Medulla oblongata (tissue), 1 donor: ENCODE measurements around the gene ZNF587B.
"Not testable (repeated sequence)": the region's sequence is repeated elsewhere in the genome, so short reads cannot be mapped to it uniquely, and the experiment has no call there.

Source experiments
- DNase-seq: peaks from one replicate; pipeline ENCODE4 v3.0.0-alpha.2; 2015; ENCODE audit errors: extremely low spot score

The ZNF587B gene

GRCh38 chr19:57830071-57830602, at the start of gene ZNF587B:
ZNF587B (plus strand) TSS chr19:57830299; CDS start chr19:57830529, 230 bp downstream.
- peak; percentile 51 for DNase-seq

- DNase-seq: no peak
Observed at GRCh38 chr19:57786286-57786685, 43.8 kb upstream of the ZNF587B start.

- no peak for DNase-seq
Observed at GRCh38 chr19:57786906-57787305, 43.2 kb upstream of the ZNF587B start.

GRCh38 chr19:57788114-57788692, 41.9 kb upstream of the ZNF587B start:
- DNase-seq: no peak

- DNase-seq: no peak
Observed at GRCh38 chr19:57789288-57789687, 40.8 kb upstream of the ZNF587B start.

GRCh38 chr19:57796580-57796979, 33.5 kb upstream of the ZNF587B start:
- DNase-seq: not testable (repeated sequence)

- no peak for DNase-seq
Observed at GRCh38 chr19:57800696-57801095, 29.4 kb upstream of the ZNF587B start.

GRCh38 chr19:57802269-57802668, 27.8 kb upstream of the ZNF587B start:
- DNase-seq: no peak

GRCh38 chr19:57803265-57803593, 26.9 kb upstream of the ZNF587B start:
- no peak for DNase-seq

GRCh38 chr19:57803594-57804325, 26.3 kb upstream of the ZNF587B start:
- no peak for DNase-seq

- DNase-seq: no peak
Observed at GRCh38 chr19:57807541-57807940, 22.6 kb upstream of the ZNF587B start.

GRCh38 chr19:57810410-57811295, 19.4 kb upstream of the ZNF587B start:
- not testable (repeated sequence) for DNase-seq

- DNase-seq: no peak
Observed at GRCh38 chr19:57812226-57812625, 17.9 kb upstream of the ZNF587B start.

GRCh38 chr19:57812975-57813820, 16.9 kb upstream of the ZNF587B start:
- not testable (repeated sequence) for DNase-seq

GRCh38 chr19:57813919-57814504, 16.1 kb upstream of the ZNF587B start:
- no peak for DNase-seq

- DNase-seq: peak; percentile 97
Observed at GRCh38 chr19:57814505-57815246, 15.4 kb upstream of the ZNF587B start, which contains the start of gene ZNF552. ZNF552 (minus strand) TSS chr19:57814913; CDS start chr19:57814743, 170 bp downstream.

GRCh38 chr19:57815247-57816075, 14.6 kb upstream of the ZNF587B start:
- DNase-seq: no peak

- no peak for DNase-seq
Observed at GRCh38 chr19:57816652-57817051, 13.4 kb upstream of the ZNF587B start.

- no peak for DNase-seq
Observed at GRCh38 chr19:57817976-57818375, 12.1 kb upstream of the ZNF587B start.
